HG02642 (cell line): ENCODE data around the gene KRTAP4-9.
"Not testable (repeated sequence)": the region's sequence is repeated elsewhere in the genome, so short reads cannot be mapped to it uniquely, and the experiment has no call there.

Source experiments
- ATAC-seq: cut with Tn5 transposase; IDR thresholded peaks from one replicate; pipeline ENCODE4 v1.9.1; 2021; ENCODE audit warnings: mild to moderate bottlenecking; ENCODE audit not compliant: unreplicated experiment, poor library complexity

The KRTAP4-9 gene

DNA sequence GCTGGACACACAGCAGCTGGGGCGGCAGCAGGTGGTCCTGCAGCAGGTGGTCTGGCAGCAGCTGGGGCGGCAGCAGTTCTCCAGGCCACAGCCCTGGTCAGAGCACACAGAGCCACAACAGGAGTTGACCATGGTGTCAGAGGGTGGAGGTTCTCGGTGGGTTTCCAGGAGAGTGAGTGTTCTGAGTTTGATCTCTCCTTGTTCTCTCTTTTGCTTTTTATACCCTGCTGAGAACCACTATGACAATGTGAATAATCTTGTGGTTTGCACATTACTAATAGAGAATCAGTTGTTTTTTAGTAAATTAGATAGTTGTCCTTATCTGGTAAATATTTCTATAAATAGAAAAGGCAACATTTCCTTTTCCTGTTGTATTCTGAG is 18.8 kb downstream of the KRTAP4-9 start, which contains the start of gene KRTAP4-12:
Gene KRTAP4-12, minus strand, starts transcription at position 192 of the 381 bp plus-strand sequence. Its CDS starts 60 bp downstream, at position 132.
- not testable (repeated sequence) for ATAC-seq

DNA sequence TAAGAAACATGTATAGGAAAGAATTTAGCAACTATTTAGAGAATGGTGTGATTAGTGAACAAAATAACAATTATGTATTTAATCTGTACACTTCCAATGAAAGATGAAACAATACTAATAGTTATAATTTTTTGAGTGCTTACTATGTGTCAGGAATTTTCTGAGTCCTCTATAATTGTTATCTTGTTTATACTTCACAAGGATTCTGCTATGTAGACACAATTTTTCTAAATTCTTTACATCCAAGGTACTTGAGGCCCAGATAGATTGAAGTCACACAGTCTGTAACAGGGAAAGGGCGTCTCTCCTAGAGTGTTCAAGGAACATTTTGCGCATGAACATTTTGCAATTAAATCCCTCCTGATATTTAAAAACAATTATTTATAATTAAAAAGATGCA is 19.9 kb downstream of the KRTAP4-9 start:
- ATAC-seq = no peak

DNA sequence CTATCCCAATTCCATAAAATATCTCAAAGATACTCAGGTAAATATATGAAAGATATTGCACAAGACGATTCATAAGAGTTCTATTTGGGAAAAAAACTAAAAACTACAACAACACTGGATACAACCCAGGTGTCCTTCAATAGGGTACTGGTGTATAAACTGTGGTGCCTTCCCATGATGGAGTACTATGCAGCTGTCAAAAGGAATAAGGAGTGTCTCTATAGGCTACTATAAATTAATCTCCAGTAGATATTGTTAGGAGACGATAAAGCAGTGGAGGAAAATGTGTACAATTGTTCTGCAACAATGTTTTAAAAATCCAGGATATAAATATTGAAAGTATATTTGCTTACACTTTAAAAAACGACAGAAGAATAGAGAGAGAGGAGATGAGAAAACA is 21.2 kb downstream of the KRTAP4-9 start:
- no peak for ATAC-seq

DNA sequence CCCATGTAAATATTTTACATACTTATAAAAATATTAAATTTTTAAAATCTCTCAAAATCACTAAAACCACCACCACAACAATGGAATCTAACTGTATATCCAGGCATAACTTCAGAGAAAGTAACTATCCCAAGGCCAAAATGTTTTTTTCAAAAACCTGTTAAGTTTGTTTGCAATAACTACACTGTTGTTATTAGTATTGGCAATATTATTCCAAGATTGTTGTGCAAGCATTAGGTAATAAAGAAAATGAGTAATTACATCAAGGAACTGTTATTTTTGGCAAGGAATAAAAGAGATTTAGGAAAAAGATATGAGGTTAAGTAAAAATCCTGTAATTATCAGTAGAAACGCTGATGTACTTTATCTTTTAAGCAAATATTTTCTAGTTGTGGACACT is 22.2 kb downstream of the KRTAP4-9 start:
- ATAC-seq = no peak

DNA sequence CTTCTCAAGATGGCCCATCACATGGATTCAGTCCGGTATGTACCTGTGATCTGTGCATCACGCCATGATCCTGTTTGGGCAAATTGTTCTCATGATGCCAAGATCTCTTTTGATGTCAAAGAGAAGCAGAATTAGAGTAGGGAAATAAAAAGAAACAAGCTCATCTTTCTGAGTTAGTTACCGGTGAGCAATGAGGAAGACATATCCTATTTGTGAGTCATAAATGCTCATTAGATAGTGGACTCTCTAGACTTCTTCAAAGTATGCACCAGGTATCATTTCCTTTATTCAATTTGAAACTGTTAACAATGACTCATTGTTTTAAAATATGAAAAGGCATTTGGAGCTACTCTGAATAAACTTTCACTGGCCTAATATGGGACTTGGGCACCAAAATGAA is 26.8 kb downstream of the KRTAP4-9 start:
- no peak for ATAC-seq

- no peak for ATAC-seq
These were observed 28.9 kb downstream of the KRTAP4-9 start for GRCh38 chr17:41133880-41134735.

GRCh38 chr17:41139865-41140264 is 34.7 kb downstream of the KRTAP4-9 start:
- not testable (repeated sequence) for ATAC-seq

GRCh38 chr17:41140360-41141131 is 35.4 kb downstream of the KRTAP4-9 start, which contains the start of gene KRTAP4-6:
TSS of gene KRTAP4-6 (minus strand) at chr17:41140544. CDS start at chr17:41140487, 57 bp downstream.
- ATAC-seq = no peak

DNA sequence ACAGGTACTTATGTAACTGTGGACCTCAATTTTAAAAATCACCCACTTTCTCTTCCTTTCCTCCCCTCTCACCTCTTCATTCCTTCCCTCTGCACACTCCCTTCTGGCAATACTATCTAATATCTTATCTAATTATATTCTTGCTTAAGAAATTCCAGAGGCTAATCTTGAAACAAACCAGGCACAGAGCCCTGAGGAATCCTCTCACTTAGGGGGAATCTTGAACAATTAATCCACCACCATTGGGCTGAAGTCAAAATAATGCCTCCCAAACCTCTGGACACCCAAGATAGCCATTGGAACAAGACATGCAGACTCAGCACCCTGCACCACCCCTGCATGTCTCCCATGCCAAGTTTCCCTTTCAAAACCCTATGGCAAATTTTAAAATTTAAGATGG is 36.2 kb downstream of the KRTAP4-9 start:
- ATAC-seq = no peak

DNA sequence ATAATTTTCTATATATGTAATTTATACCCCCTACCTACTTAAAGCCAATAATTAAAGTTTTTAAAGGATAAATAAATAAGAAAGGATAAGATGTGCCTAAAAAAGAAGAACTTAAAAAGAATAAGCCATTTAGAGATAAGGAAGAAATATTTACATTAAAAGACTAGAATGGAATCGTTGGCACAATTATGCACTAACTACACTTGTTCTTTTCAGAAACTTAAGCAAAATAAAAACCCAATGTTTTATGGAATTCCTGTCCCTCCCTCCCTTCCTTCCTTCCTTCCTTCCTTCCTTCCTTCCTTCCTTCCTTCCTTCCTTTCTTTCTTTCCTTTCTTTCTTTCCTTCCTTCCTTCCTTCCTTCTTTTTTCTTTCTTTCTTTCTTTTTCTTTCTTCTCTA is 39.7 kb downstream of the KRTAP4-9 start:
- ATAC-seq = no peak

DNA sequence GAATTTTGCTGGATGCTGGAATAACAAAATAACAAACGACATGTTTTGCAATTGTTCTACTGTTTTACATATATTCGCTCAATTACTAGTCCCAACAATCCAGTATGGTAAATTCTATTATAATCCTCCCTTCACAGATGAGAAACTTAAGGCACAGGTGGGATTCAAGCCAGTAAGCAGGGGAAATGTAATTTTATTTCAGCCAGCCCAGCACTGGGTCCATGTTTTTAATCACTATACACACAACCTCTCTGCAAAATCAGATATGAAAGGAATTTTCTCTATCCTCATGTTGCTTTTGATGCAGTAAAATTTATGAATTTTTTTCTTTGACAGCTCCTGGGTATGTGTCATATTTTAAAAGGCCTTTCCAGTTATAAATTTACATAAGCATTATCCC is 40.1 kb downstream of the KRTAP4-9 start:
- ATAC-seq = no peak

DNA sequence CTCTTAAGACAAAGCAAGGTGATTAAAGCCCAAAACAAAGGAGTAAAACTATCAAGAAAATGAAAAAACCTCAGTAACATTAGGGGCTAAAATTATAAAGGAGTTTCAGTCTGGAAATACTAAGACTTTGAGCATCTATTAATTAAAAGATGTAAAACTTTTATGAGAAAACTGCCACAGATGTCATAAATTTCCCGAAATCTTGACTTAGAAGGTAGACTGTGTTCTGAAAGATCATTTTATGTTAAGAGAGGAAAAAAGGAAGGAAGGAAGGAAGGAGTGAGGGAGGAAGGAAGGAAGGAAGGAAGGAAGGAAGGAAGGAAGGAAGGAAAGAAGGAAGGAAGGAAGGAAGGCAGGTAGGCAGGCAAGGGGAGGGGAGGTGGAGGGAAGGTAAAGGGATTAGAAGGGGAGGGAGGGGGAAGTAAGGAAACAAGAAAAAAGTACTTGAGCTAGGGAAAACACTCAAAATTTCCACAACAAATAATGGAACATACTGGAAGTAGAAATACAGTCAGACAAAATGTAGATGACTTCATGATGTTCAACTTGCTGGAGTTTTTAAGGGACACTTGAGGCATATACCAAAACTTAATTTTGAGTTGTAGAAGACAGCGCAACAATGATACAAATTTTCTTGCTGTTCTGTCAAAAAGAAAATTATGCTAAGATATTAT is 42.5 kb downstream of the KRTAP4-9 start:
- ATAC-seq = no peak

GRCh38 chr17:41148971-41149651 is 43.9 kb downstream of the KRTAP4-9 start:
- ATAC-seq = not testable (repeated sequence)

DNA sequence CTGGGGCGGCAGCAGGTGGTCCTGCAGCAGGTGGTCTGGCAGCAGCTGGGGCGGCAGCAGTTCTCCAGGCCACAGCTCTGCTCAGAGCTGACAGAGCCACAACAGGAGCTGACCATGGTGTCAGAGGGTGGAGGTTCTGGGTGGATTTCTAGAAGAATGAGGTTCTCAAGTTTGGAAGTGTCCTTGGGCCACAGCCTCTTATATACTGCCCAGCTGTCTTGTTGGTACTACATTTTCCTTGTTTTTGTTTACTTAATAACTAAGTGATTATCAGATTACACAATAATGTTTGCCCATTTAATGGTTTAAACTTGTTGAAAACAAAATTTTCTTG is 44.4 kb downstream of the KRTAP4-9 start, which contains the start of gene KRTAP4-5:
Gene KRTAP4-5, minus strand, starts transcription at position 174 of the 334 bp plus-strand sequence. Its CDS starts 58 bp downstream, at position 116.
- no peak for ATAC-seq

GRCh38 chr17:41150026-41150425 is 44.8 kb downstream of the KRTAP4-9 start:
- ATAC-seq = no peak

DNA sequence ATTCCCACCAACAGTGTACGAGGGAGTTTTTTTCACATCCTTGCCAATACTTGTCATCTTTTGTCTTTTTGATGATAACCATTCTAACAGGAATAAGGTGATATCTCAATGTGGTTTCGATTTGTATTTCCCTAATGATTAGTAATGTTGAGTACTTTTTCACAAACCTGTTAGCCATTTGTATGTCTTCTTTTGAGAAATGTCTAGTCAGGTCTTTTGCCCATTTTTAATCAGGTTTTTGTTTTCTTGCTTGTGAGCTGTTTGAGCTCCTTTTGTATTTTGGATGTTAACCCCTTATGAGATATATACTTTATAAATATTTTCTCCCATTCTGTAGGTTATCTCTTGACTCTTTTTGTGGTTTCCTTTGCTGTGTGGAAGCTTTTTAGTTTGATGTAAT is 46.3 kb downstream of the KRTAP4-9 start:
- ATAC-seq = no peak

- no peak for ATAC-seq
These were observed 48.7 kb downstream of the KRTAP4-9 start for GRCh38 chr17:41153856-41154255.
